GM12892 (cell line): Measurements from ENCODE around the gene ARHGAP15.

ENCODE experiments used
- POLR2A ChIP-seq: IDR thresholded peaks from 2 replicates; pipeline ENCODE4 v1.6.1; 2011; ENCODE audit warnings: low read depth, low read length, control low read depth
- POLR2AphosphoS5 ChIP-seq: IDR thresholded peaks from 2 replicates; pipeline ENCODE4 v1.6.1; 2011; ENCODE audit warnings: low read depth, low read length, control low read depth
- TAF1 ChIP-seq: IDR thresholded peaks from 2 replicates; pipeline ENCODE4 v1.6.1; 2011; ENCODE audit warnings: low read depth, mild to moderate bottlenecking, control low read depth, low read length, borderline replicate concordance

DNA sequence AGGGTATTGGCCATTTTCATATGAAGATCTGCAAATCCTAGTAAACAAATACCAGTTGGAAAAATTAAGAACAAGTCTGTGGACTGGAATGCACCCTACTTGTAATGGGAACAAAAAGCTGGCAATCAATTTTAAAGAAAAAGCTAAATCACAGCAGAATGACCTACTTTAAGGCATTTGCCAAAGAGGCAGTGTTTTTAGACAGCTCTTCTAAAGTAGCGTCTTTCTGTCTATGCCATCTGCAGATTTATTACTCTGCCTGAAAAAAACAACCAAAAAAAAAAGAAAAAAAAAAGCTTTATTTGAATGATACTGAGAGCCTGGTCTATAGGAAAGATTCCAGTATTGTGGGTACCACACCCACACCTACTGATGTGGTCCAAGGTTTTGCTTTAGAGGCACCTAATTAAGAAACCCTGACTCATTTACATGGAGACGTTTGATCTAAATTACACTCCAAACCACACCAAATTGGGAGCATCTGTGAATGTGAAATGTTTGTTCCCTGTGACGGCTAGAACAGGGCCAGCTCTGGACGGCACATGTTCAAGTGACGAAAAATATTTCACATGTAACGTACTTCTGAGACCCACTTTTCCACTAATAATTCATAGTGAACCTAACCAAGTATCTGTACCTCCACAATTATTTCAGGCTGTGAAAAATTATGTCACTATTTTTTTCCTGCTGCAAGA, 597.1 kb downstream of the ARHGAP15 start:
- TF ChIP-seq POLR2AphosphoS5 (no peak), POLR2A (no peak), TAF1 (no peak)
